AG04450 (cell line): Measurements from ENCODE around the gene AGAP3. TPM values are rescaled to one million over a fixed set of nuclear protein-coding genes. Genes with fewer than 3 reads are reported as not detected.

Experiments used
- CTCF ChIA-PET: fragments of 300-600, 350-600 bp; formaldehyde crosslinking; extraction: SDS; loops from one replicate; lab custom pipeline; 2022; ENCODE audit warnings: antibody characterized with exemption, inconsistent platforms; lab: Charles Lee
- POLR2A ChIA-PET: fragments of 350-600 bp; formaldehyde crosslinking; extraction: SDS; loops from one replicate; lab custom pipeline; 2021; ENCODE audit warnings: antibody characterized with exemption, inconsistent platforms; lab: Yijun Ruan, JAX
- DNase-seq: peaks from one replicate; pipeline ENCODE4 v3.0.0-alpha.2; 2011; ENCODE audit warnings: low read depth, low spot score
- H3K27ac ChIP-seq: one replicate; pipeline ENCODE4 v1.5.1; 2012; ENCODE audit warnings: low read depth, low read length, control low read depth
- H3K27me3 ChIP-seq: one replicate; pipeline ENCODE4 v1.6.0; 2012; ENCODE audit warnings: low read length; ENCODE audit not compliant: control insufficient read depth, insufficient read depth
- H3K4me3 ChIP-seq: 2 replicates; pipeline ENCODE4 v1.5.1; 2011; ENCODE audit warnings: mild to moderate bottlenecking, low read depth, low read length, control low read depth
- H3K9me3 ChIP-seq: 2 replicates; pipeline ENCODE4 v1.5.1; 2012; ENCODE audit warnings: low read length; ENCODE audit not compliant: control insufficient read depth, insufficient read depth
- CTCF ChIP-seq: IDR thresholded peaks from 2 replicates; pipeline ENCODE4 v1.5.1; 2011; ENCODE audit warnings: low read depth, low read length, control low read depth, inconsistent platforms
- polyA plus RNA-seq: library from polyadenylated mRNA; depleted of rRNA; stranded (reverse); fragments of >200 nt; gene quantifications from 2 replicates; pipeline ENCODE4 v1.2.3, GENCODE V29; 2011; rRNA removed

The AGAP3 gene
- polyA plus RNA-seq, 1 experiment, result 44.6 TPM

- no peak for DNase-seq
- ChIA-PET CTCF (no interaction called here), POLR2A (no interaction called here)
- no peak overlapping the region for H3K27ac ChIP-seq
- no peaks in the 10 kb centered on the region; the same call in 1 of the 2 replicates for H3K9me3 ChIP-seq
- TF ChIP-seq CTCF, result no peak
- peaks cover 57% of the 10 kb centered on the region for H3K27me3 ChIP-seq
- H3K4me3 ChIP-seq, result no peak overlapping the region
These were observed 102.8 kb downstream of the AGAP3 start for GRCh38 chr7:151189038-151189437.

GRCh38 chr7:151191544-151191943 lies 105.3 kb downstream of the AGAP3 start:
- H3K9me3 ChIP-seq, result no peaks in the 10 kb centered on the region; the same call in 1 of the 2 replicates
- H3K27ac ChIP-seq, result no peak overlapping the region
- ChIA-PET POLR2A (no interaction called here), CTCF (no interaction called here)
- peaks cover 66% of the 10 kb centered on the region for H3K27me3 ChIP-seq
- TF ChIP-seq CTCF, result no peak
- no peak for DNase-seq
- no peak overlapping the region for H3K4me3 ChIP-seq

- TF ChIP-seq CTCF, result no peak
- no peak overlapping the region for H3K27ac ChIP-seq
- POLR2A ChIA-PET, result no interaction called here
- no peak for DNase-seq
- H3K4me3 ChIP-seq, result no peak overlapping the region
- H3K27me3 ChIP-seq, result peaks cover 66% of the 10 kb centered on the region
- no peaks in the 10 kb centered on the region; the same call in 1 of the 2 replicates for H3K9me3 ChIP-seq
- CTCF ChIA-PET, result no interaction called here
These were observed 105.8 kb downstream of the AGAP3 start for GRCh38 chr7:151192002-151192539.

GRCh38 chr7:151193203-151193978 lies 107.1 kb downstream of the AGAP3 start:
- no peak for TF ChIP-seq CTCF
- CTCF ChIA-PET, result no interaction called here
- Histone ChIP-seq H3K9me3 (no peaks in the 10 kb centered on the region), H3K27ac (no peak overlapping the region), H3K27me3 (peaks cover 65% of the 10 kb centered on the region), H3K4me3 (no peak overlapping the region)
- no peak for DNase-seq
- POLR2A ChIA-PET, result interaction anchor here (0.5 kb wide), 1 partner anchor 521 kb away, joined by 4 read pairs; no protein-coding TSS in a partner anchor

Other genes with a start within 250 kb of the AGAP3 start
- not detected in 2 replicates for gene AOC1, start 234.0 kb upstream of the AGAP3 start, polyA plus RNA-seq
- gene KCNH2, start 108.2 kb upstream of the AGAP3 start, polyA plus RNA-seq, result 1.3 and 2.0 TPM in 2 replicates
- gene NOS3, start 95.5 kb upstream of the AGAP3 start, polyA plus RNA-seq, result 0.60 and 1.5 TPM in 2 replicates
- 0.02 and 0.06 TPM in 2 replicates for gene ATG9B, start 62.0 kb upstream of the AGAP3 start, polyA plus RNA-seq
- 10.7 and 13.7 TPM in 2 replicates for gene ABCB8, start 58.0 kb upstream of the AGAP3 start, polyA plus RNA-seq
- 0.07 and 0.11 TPM in 2 replicates for gene ASIC3, start 37.9 kb upstream of the AGAP3 start, polyA plus RNA-seq
- 23.8 and 27.2 TPM in 2 replicates for gene CDK5, start 28.6 kb upstream of the AGAP3 start, polyA plus RNA-seq
- 40.5 and 41.0 TPM in 2 replicates for gene SLC4A2, start 26.9 kb upstream of the AGAP3 start, polyA plus RNA-seq
- gene FASTK, start 5.7 kb upstream of the AGAP3 start, polyA plus RNA-seq, result 44.1 and 59.9 TPM in 2 replicates
- 9.7 and 11.3 TPM in 2 replicates for gene TMUB1, start 3.0 kb upstream of the AGAP3 start, polyA plus RNA-seq
- not detected in 2 replicates for gene GBX1, start 81.2 kb downstream of the AGAP3 start, polyA plus RNA-seq
- gene ASB10, start 100.8 kb downstream of the AGAP3 start, polyA plus RNA-seq, result not detected in 2 replicates
- not detected in 2 replicates for gene H2BK1, start 124.0 kb downstream of the AGAP3 start, polyA plus RNA-seq
- 31.0 and 39.0 TPM in 2 replicates for gene ABCF2, start 140.7 kb downstream of the AGAP3 start, polyA plus RNA-seq
- 32.9 and 42.2 TPM in 2 replicates for gene CHPF2, start 146.0 kb downstream of the AGAP3 start, polyA plus RNA-seq
- gene SMARCD3, start 162.2 kb downstream of the AGAP3 start, polyA plus RNA-seq, result 39.2 and 47.7 TPM in 2 replicates